GM19025 (cell line): Measurements from ENCODE around the gene BCL7A.
"Not testable (repeated sequence)": the region's sequence is repeated elsewhere in the genome, so short reads cannot be mapped to it uniquely, and the experiment has no call there.

ENCODE experiments used
- ATAC-seq: cut with Tn5 transposase; IDR thresholded peaks from one replicate; pipeline ENCODE4 v1.9.1; 2021; ENCODE audit warnings: mild to moderate bottlenecking, low read depth, moderate library complexity; ENCODE audit not compliant: unreplicated experiment

Gene BCL7A

DNA sequence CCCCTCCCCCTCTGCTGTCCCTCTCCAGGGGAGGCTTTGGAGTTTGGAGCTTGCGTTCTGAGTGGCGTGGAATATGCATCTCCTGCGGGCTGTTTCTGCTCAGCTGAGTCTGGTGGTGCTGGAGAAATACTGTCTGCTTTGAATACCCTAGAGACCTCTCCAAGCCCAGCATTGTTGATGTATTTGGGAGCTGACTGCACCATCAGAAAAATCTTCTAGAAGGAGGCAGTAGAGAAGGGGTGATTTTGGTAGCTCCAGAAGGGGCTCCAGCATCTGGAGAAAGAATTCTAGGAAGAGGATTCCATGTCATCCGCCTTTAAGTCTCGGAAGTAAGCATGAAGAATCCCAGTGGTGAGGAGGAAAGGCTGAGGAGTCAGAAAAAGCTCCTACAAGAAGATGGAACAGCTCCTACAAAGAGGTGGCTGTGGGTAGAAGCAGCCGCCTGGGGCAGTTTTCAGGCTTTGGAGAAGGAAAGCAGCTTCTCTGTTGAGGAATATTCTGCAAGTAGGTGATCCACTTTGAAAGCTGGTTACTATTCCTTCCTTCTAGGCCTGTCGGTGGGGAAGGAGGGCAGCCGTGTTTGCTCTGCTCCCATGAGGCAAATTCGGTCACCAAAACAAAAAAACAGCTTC, 66.6 kb downstream of the BCL7A start:
- no peak for ATAC-seq

DNA sequence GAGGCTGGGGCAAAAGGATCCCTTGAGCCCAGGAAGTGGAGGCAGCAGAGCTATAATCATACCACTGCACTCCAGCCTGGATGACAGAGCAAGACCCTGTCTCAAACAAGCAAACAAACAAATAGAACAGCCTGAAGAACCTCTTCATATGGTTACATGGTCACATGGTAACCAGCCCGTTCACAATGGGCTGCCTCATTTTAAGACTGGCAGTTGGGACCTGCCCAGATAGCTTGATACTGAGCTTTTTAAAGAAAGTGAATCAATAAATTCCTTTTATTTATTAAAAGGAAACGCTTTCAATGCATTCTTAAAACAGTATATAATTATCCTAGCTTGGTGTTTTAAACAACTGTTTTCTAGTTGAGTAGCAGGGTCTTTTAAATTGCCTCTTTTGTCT, 67.4 kb downstream of the BCL7A start:
- ATAC-seq, result no peak

DNA sequence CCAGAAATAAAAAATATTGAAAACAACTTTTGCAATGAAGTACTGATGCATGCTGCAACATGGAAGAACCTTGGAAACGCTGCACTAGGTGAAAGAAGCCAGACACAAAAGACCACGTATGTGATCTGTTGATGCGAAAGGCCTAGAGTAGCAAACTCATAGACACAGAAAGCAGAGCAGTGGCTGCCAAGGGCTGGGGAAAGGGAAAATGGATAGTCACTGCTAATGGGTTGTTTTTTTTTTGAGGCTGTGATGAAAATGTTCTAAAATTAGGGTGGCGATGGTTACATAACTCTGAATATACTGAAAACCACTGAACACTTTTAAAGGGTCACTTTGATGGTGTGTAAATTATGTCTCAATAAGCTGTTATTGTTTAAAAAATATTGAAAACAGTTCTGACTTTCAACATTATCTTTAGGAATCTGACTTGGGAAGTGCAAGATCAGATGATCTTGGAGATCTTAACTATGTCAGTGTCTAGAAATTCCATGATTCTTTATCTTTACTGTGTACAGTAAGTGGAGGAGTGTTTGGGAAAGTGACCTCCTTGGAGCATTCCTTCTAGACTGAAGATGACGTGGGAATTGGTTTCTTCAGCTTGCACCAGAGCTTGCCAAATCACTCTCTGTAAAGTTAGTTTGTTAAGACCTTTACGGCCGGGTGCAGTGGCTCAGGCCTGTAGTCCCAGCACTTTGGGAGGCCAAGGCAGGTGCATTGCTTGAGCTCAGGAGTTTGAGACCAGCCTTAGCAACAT, 69.3 kb downstream of the BCL7A start:
- ATAC-seq, result no peak

DNA sequence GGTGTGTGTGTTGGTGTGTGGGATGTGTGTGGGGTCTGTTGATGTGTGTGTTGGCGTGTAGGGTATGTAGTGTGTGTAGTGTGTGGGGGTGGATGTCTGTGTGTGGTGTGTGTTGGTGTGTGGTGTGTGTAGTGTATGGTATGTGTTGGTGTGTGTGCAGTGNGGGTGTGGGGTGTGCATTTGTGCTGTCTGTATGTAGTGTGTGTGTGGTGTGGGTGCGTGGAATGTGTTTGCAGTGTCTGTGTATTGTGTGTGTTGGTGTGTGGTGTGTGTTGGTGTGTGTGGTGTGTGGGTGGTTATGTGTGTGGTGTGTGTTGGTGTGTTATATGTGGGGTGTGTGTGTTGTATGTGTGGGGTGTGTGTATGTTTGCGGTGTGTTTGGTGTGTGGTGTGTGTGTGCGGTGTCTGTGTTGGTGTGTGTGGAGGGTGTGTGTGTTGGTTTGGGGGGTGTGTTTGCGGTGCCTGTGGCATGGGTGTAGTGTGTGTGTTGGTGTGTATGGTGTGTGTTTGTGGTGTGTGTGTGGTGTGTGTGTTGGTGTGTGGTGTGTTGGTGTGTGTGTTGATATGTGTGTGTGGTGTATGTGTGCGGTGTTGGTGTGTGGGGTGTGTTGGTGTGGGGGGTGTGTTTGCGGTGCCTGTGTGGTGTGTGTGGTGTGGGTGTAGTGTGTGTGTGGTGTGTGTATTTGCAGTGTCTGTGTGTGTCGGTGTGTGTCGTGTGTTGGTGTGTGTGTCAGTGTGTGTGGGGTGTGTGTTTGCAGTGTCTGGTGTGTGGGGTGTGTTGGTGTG, 71.6 kb downstream of the BCL7A start:
- ATAC-seq, result no peak

DNA sequence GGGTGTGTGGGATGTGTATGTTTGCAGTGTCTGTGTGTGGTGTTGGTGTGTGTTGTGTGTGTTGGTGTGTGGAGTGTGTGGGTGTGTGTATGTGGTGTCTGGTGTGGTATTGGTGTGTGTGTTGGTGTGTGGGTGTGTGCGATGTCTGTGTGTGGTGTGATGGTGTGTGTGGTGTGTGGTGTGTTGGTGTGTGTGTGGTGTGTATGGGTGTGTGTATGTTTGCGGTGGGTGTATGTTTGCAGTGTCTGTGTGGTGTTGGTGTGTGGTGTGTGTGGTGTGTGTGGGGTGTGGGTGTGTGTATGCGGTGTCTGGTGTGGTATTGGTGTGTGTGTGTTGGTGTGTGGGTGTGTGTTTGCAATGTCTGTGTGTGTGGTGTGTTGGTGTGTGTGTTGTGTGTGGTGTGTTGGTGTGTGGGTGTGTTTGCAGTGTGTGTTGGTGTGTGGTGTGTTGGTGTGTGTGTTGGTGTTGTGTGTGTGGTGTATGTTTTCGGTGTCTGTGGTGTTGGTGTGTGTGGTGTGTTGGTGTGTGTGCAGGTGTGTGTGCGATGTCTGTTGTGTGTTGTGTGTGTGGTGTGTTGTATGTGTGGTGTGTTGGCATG, 72.6 kb downstream of the BCL7A start:
- ATAC-seq, result no peak

DNA sequence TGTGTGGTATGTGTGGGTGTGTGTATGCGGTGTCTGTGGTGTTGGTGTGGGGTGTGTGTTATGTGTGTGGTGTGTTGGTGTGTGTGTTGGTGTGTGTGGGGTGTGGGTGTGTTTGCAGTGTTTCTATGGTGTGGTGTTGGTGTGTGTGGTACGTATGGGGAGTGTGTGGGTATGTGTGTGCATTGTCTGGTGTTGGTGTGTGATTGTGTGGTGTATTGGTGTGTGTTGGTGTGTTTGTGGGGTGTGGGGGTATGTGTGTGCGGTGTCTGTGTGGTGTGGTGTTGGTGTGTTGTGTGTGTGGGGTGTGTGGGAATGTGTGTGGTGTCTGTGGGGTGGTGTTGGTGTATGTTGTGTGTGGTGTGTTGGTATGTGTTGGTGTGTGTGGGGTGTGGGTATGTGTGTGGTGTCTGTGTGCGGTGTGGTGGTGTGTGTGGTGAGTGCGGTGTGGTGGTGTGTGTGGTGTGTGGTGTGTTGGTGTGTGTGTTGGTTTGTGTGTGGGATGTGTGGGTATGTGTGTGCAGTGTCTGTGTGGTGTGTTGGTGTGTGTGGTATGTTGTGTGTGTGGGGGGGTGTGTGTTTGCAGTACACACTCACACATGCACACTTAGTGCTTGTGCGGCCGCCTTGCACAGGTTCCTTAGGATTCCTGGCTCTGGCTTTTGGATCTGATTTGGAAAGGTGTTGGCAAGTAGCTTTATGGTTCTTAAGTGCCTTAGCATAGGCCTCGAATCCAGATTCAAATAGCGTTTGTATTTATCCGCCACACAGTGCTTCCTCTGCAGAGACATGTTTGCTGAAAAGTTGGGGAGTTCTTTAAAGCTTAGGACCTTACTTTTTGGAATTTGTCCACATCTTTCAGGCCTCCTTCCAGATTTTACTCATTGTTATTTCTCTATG, 73.3 kb downstream of the BCL7A start:
- ATAC-seq, result no peak

DNA sequence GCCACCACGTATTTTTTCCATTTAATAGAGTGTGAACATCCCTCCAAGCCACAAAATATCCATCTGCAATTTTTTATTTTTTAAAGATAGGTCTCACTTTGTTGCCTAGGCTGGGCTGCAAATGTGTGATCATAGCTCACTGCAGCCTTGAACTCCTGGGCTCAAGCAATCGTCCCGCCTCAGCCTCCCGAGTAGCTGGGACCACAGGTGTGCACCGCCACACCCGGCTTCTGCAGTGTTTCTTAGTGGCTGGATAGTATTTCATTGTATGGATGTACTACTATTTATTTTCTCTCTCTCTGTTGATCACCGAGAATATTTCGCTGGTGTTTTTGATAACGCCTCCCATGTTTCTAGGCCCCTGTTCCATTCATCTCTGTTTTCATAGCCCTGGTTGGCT, 74.3 kb downstream of the BCL7A start:
- ATAC-seq, result no peak

DNA sequence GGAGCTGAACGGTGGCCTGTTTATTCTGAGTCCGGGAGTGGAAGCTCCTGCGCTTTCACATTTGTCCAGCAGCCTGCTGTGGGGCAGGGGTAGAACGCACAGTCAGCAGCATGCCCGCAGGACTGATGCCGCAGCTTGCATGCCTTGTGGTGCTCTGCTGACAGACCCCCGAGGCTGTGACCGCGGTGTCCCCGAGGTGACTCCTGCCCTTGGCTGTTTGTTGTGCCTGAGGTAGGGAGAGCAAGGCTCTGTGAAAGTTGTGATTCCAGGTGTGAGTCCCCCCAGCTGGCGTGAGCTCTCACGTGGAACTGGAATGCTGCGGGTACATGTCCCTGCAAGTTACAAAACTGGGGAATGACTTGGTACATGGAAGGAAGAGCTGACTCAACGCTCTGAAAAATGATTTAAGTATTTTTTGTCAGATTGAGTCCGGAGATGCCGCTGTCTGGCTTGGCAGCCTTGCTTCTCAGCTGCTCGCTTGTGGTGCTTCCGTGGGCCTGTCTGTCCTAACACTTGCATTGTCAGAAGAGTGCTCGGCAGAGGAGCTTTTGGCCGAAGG, 75.0 kb downstream of the BCL7A start:
- no peak for ATAC-seq

DNA sequence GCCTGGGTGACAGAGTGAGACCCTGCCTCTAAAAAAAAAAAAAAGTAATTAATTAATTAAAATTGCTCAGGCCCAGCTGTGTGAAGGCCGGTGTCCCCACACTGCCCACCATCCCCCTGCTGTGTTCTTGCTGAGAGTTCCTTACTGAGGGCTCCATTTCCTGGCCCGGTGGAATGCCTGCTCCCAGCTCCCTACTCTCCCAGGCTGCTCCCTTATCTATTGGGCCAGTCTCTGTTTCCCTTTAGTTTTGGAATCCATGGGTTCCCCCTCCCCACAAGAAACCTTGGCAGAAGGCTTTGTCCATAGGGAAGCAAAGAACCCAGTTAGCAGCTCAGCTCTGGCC, 75.9 kb downstream of the BCL7A start:
- ATAC-seq, result no peak

DNA sequence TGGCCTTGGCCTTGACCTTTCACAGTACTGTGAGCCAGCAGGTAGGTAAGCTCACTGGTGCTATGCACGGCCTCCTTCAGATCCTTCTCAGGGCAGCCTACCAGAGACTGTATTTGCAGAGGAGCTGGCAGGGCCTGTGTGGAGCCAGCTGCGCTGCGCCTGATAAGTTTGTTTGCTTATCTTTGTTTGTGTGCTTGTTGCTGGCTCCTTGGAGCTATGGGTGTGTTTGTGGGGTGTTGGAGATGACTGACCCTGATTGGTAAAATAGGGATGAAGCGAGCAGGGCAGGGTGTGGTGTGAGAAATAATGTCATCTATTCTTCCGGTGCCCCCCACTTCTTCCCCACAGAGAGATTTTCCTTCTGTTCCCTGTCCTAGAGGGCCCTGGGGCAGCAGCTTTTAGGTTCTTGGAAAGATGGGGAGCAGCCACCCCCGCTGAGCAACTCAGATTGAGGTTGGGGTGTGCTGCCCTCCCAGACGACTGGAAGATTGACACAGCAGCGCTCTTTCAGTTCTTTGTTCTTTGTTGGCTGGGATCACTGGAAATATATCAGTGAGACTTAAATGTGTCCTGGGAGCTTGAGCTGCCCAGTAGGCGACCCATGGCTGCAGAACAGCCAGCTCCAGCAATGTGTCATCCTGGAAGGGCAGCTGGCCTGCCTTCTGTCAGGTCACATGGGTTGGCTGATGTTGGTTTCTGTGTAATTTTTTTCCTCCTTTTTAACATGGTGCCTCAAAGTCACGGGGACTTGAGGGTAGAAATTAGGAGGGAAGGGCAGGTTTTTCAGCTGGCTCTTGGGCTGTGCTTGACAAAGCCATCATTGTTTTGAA, 76.5 kb downstream of the BCL7A start:
- no peak for ATAC-seq

DNA sequence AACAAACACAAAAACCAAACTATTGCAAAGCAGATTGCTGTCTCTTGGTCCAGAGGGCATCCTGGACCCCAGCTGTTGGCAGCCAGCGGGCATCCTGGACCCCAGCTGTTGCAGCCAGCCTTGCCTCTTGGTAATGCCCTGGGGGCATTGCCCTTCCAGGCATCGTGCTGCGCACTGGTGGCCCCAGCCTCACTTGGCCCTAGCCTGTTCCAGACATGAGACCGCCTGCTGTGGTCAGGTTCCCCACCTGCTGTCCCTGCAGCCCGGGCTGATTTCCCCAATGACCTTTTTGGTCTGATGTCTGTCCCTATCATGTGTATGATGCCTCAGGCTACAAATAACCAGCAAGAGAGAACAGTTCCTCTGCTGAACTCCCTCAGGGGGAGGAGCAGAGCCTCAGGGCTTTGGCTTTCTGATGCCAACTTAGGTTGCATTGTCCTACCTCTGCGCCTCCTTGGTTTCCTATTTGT, 77.6 kb downstream of the BCL7A start:
- ATAC-seq, result no peak

DNA sequence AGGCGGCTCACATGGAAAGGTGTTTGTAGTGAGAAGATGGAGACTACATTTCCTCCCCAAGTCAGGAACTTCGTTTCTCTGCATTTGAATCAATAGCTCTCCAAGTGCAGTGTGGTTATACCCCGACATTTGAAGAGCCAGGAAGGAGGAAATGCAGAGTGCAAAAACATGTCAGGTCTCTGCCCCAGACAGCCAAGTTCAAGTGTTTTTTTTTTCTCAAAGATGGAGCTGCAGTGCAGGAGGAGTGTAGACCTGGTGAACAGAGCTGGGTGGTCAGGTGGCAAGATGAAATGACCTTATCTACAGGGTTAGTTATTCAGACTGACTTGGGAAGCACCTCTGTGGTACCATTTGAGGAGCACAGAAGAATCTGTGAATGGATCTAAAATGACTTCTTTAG, 78.2 kb downstream of the BCL7A start:
- ATAC-seq, result no peak

DNA sequence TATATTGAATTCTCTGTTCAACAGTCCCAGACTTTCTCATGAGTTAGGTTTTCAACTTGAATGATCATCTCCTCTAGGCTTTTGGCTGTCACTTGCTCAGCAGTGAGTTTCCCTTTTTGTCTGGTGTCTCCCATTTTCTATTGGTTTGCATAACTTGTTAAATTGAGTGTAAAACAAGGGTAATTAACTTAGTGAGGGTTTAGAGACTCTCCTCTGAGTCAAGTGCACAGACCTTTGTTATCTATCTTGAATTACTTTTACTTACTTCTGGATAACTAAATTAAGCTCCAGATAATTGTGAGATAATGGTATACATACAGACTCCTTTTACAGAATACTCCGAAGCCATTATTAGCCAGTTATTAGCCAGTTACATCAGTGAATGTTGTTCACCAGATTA, 78.9 kb downstream of the BCL7A start:
- ATAC-seq, result no peak

DNA sequence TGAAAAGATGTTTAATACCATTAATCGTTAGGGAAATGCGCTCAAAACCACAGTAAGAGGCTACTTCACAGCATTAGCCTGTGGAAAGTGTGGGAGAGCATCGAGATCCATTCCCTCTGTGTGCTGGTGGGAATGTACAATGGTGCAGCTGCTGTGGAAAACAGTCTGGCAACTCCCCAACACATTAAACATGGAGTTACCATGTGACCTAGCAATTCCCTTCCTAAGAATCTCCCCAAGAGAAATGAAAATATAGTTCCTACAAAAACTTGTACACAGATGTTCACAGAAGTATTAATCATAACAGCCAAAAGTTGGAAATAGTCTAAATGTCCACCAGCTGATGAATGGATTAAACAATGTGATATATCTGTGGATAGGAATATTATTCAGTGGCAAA, 80.6 kb downstream of the BCL7A start:
- no peak for ATAC-seq

DNA sequence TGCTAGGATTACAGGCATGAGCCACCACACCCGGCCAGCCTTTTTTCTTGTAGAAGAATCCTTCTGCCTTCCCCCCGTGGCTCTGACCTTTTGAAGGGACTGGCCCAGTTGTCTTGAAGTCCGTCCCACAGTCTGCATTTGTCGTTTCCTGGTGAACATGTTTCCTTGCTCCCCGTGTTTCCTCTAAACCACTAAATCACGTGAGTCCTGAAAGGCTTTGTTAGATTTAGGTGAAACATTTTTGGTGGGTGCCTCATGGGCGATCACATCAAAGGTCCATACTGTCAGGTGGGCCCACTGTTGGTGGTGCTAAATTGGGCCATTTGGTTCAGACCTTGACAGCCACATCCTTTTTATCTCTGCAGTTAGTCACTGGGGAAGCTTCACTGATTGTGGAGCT, 83.2 kb downstream of the BCL7A start:
- no peak for ATAC-seq

DNA sequence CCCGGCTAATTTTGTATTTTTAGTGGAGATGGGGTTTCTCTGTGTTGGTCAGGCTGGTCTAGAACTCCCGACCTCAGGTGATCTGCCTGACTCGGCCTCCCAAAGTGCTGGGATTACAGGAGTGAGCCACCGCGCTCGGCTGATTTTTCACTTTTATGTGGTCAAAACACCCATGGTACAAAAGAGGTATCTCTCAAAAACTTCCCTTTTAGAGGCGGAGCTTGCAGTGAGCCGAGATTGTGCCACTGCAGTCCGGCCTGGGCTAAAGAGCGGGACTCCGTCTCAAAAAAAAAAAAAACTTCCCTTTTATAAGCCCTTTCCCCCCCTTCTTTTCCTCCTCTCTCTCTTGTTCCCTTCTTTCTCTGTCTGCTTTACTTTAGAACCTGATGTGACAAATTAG, 83.8 kb downstream of the BCL7A start:
- ATAC-seq, result not testable (repeated sequence)

DNA sequence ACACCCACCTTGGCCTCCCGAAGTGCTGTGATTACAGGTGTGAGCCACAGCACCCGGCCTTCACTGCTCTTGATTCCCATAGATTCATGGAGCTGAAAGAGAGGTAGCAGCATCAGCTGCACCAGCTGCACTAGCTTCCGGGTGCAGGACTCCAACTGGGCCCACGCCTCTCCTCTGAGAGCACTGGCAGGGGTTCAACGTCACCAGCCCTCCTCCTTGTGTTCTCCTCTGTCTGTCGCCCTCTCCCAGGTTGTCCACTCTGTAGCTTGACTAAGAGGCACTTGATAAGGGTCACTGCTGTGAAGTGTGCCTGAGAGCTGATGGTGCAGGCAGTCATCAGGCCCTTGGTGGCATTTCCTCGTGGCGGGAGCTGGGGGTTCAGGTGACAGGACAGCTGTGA, 85.2 kb downstream of the BCL7A start:
- no peak for ATAC-seq

DNA sequence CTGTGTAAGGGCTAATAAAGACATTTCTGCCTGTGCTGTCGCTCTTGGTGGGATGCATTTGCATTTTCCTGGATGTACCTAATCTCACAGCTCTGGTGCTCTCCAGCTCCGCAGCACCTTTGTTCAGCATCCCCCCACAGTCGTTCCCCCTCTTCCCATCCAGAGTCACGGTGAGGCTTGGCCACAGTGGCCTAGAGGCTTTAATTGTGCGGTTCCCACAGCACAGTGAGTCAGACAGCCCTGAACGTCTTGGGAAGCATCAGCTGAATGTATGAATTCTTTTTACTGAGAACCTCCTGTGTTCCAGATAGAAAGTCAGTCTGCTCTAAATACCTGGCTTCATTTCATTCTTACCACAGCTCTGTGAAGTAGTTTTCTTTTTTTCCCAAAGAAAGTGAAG, 85.6 kb downstream of the BCL7A start:
- ATAC-seq, result no peak

DNA sequence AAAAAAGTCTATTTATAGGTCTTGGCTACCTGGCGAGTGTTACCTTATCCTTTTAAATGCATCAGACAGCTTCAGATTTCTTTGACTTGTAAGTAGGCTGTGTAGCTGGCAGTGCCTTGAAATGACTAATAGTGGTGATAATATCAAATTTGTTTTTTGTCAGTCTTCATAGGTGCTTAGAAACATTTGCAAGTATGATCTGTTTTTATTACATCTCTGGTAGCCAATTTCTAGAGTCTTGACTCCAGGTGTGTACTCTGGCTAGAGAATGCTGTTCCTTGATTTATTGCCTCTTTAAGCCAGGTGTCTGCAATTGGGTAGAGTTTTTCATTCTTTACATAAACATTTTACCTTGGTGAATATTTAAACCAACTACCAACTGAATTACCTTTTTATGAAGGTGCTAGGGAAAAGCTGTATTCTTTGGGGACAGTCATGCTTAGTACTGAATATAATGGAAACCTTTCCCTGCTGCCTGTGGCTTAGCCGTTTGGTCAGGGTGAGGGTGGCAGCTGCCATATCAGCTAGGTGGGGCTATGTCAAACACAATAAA, 89.5 kb downstream of the BCL7A start:
- no peak for ATAC-seq
